DOHH2 (cell line): ENCODE results near the gene RAMP1.

Source experiments
- H3F3A ChIP-seq: fragments of 200-600 bp; sonication (generic), shearing (Covaris generic); 2 replicates; pipeline ENCODE4 v1.6.0; 2016; ENCODE audit warnings: antibody characterized with exemption, mild to moderate bottlenecking; ENCODE audit not compliant: control insufficient read depth, insufficient read depth
- H3K27ac ChIP-seq: fragments of 200-600 bp; sonication (generic); 2 replicates; pipeline ENCODE4 v1.5.1; 2014; ENCODE audit warnings: low read depth, mild to moderate bottlenecking, low read length, moderate library complexity
- H3K27me3 ChIP-seq: fragments of 200-600 bp; sonication (generic); 2 replicates; pipeline ENCODE4 v1.6.1; 2014; ENCODE audit warnings: mild to moderate bottlenecking, low read length, mixed read lengths; ENCODE audit not compliant: control insufficient read depth
- H3K36me3 ChIP-seq: fragments of 200-600 bp; sonication (generic); 2 replicates; pipeline ENCODE4 v1.6.1; 2014; ENCODE audit warnings: mild to moderate bottlenecking, low read length, moderate library complexity, mixed read lengths; ENCODE audit not compliant: control insufficient read depth
- H3K4me1 ChIP-seq: fragments of 200-600 bp; sonication (generic); 2 replicates; pipeline ENCODE4 v1.6.1; 2014; ENCODE audit warnings: mild to moderate bottlenecking, low read length, mixed read lengths; ENCODE audit not compliant: control insufficient read depth
- H3K4me2 ChIP-seq: fragments of 200-600 bp; sonication (generic); 2 replicates; pipeline ENCODE4 v1.6.0; 2014; ENCODE audit warnings: mild to moderate bottlenecking, low read length, moderate library complexity
- H3K4me3 ChIP-seq: fragments of 200-600 bp; sonication (generic); 2 replicates; pipeline ENCODE4 v1.5.1; 2014; ENCODE audit warnings: mild to moderate bottlenecking, low read length, mixed read lengths
- H3K79me2 ChIP-seq: fragments of 200-600 bp; sonication (generic); 2 replicates; pipeline ENCODE4 v1.6.1; 2014; ENCODE audit warnings: mild to moderate bottlenecking, low read length, mixed read lengths; ENCODE audit not compliant: control insufficient read depth
- H3K9me2 ChIP-seq: fragments of 200-600 bp; sonication (generic); replicated peaks from 2 replicates; pipeline ENCODE4 v1.6.1; 2014; ENCODE audit warnings: mild to moderate bottlenecking, low read length, mixed read lengths; ENCODE audit not compliant: control insufficient read depth
- H3K9me3 ChIP-seq: fragments of 200-600 bp; sonication (generic); 2 replicates; pipeline ENCODE4 v1.6.1; 2014; ENCODE audit warnings: antibody characterized with exemption, low read length, mixed read lengths; ENCODE audit not compliant: control insufficient read depth, insufficient read depth
- H4K20me1 ChIP-seq: fragments of 200-600 bp; sonication (generic); 2 replicates; pipeline ENCODE4 v1.6.0; 2014; ENCODE audit warnings: low read depth, mild to moderate bottlenecking, antibody characterized with exemption, low read length, moderate library complexity; ENCODE audit not compliant: control insufficient read depth, insufficient read depth
- CTCF ChIP-seq: fragments of 200-600 bp; sonication (generic); IDR thresholded peaks from one replicate; pipeline ENCODE4 v1.5.1; 2014; ENCODE audit warnings: antibody characterized with exemption, mild to moderate bottlenecking, low read depth, low read length; ENCODE audit not compliant: poor library complexity, severe bottlenecking
- EZH2phosphoT487 ChIP-seq: fragments of 200-600 bp; sonication (generic); IDR thresholded peaks from 2 replicates; pipeline ENCODE4 v1.6.1; 2017; ENCODE audit warnings: borderline replicate concordance, mild to moderate bottlenecking, antibody characterized with exemption, low read length, moderate library complexity, mixed read lengths

Gene RAMP1

GRCh38 chr2:237876532-237876931 lies 17.1 kb downstream of the RAMP1 start:
- Histone ChIP-seq H3K36me3 (no peaks in the 10 kb centered on the region), H3K9me3 (no peaks in the 10 kb centered on the region), H3K4me1 (peaks cover 17% of the 10 kb centered on the region), H3K4me2 (no peak overlapping the region), H3K79me2 (no peaks in the 10 kb centered on the region), H3F3A (no peaks in the 10 kb centered on the region), H4K20me1 (no peaks in the 10 kb centered on the region), H3K4me3 (no peak overlapping the region), H3K27ac (no peak overlapping the region), H3K27me3 (no peaks in the 10 kb centered on the region; the same call in 1 of the 2 replicates), H3K9me2 (no peaks in the 10 kb centered on the region)
- TF ChIP-seq CTCF = no peak

DNA sequence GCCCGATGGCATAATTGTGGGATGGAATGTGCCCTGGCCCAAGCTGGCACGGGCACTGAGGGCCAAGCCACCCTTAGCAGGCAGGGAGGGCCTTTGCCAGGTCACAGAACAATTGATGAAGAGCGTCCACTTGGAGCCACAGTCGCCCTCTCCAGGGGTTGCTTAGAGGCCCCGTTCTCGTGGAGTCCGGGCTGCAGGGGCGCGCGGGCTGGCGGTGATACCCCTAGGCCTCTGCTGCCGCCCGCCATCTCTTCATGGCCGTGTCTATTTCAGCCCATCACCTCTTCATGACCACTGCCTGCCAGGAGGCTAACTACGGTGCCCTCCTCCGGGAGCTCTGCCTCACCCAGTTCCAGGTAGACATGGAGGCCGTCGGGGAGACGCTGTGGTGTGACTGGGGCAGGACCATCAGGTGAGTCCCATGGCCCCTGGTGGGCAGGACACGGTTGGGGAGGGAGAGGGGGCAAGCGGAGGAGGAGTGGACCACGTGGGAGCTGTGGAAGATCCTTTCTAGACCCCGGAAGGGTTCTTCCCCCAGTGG lies 17.6 kb downstream of the RAMP1 start:
- Histone ChIP-seq H3K4me1 (peaks cover 13% of the 10 kb centered on the region), H3K36me3 (no peaks in the 10 kb centered on the region)
- no peak for TF ChIP-seq CTCF
- TF ChIP-seq EZH2phosphoT487 = no peak

GRCh38 chr2:237877576-237878307 lies 18.3 kb downstream of the RAMP1 start:
- no peaks in the 10 kb centered on the region for H3K79me2 ChIP-seq
- H3K9me2 ChIP-seq = no peaks in the 10 kb centered on the region
- no peaks in the 10 kb centered on the region for H3F3A ChIP-seq
- peaks cover 11% of the 10 kb centered on the region for H3K4me1 ChIP-seq
- H3K4me2 ChIP-seq = no peak overlapping the region
- H3K36me3 ChIP-seq = no peaks in the 10 kb centered on the region
- no peak overlapping the region for H3K4me3 ChIP-seq
- no peaks in the 10 kb centered on the region; the same call in 1 of the 2 replicates for H3K27me3 ChIP-seq
- no peaks in the 10 kb centered on the region for H4K20me1 ChIP-seq
- no peaks in the 10 kb centered on the region for H3K9me3 ChIP-seq
- H3K27ac ChIP-seq = no peak overlapping the region
- TF ChIP-seq CTCF = no peak
- no peak for TF ChIP-seq EZH2phosphoT487

More for the DNA sequence above, 17.6 kb downstream of the RAMP1 start:
- Histone ChIP-seq H3K9me3 (no peaks in the 10 kb centered on the region), H3K27ac (no peak overlapping the region), H3K4me3 (no peak overlapping the region), H3F3A (no peaks in the 10 kb centered on the region), H3K27me3 (no peaks in the 10 kb centered on the region; the same call in 1 of the 2 replicates), H3K4me2 (no peak overlapping the region), H3K79me2 (no peaks in the 10 kb centered on the region), H3K9me2 (no peaks in the 10 kb centered on the region), H4K20me1 (no peaks in the 10 kb centered on the region)
